GM19324 (cell line): ENCODE measurements around the gene ABCB7.
A peak's percentile ranks its signal among the peaks of the same experiment; 100 is the strongest.
"Not testable (repeated sequence)": the region's sequence is repeated elsewhere in the genome, so short reads cannot be mapped to it uniquely, and the experiment has no call there.

Experiments
- ATAC-seq: cut with Tn5 transposase; IDR thresholded peaks from one replicate; pipeline ENCODE4 v1.9.1; 2021; ENCODE audit warnings: mild to moderate bottlenecking, moderate library complexity; ENCODE audit not compliant: unreplicated experiment, low FRiP score

ABCB7 gene

GRCh38 chrX:75155827-75156525 is at the start of gene ABCB7:
Gene ABCB7 (minus strand): TSS chrX:75156283. CDS start chrX:75156272, 11 bp downstream.
- ATAC-seq = peak; percentile 82

DNA sequence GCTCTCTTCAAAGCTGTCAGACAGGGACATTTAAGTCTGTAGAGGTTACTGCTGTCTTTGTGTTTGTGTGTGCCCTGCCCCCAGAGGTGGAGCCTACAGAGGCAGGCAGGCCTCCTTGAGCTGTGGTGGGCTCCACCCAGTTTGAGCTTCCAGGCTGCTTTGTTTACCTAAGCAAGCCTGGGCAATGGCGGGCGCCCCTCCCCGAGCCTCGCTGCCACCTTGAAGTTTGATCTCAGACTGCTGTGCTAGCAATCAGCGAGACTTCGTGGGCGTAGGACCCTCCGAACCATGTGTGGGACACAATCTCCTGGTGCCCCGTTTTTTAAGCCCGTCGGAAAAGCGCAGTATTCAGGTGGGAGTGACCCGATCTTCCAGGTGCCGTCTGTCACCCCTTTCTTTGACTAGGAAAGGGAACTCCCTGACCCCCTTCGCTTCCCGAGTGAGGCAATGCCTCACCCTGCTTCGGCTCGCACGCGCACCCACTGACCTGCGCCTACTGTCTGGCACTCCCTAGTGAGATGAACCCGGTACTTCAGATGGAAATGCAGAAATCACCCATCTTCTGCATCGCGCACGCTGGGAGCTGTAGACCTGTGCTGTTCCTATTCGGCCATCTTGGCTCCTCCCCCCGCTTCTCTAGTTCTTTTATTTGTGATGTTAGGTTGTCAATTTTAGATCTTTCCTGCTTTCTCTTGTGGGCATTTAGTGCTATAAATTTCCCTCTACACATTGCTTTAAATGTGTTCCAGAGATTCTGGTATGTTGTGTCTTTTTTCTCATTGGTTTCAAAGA is 32.5 kb upstream of the ABCB7 start:
- ATAC-seq = not testable (repeated sequence)

DNA sequence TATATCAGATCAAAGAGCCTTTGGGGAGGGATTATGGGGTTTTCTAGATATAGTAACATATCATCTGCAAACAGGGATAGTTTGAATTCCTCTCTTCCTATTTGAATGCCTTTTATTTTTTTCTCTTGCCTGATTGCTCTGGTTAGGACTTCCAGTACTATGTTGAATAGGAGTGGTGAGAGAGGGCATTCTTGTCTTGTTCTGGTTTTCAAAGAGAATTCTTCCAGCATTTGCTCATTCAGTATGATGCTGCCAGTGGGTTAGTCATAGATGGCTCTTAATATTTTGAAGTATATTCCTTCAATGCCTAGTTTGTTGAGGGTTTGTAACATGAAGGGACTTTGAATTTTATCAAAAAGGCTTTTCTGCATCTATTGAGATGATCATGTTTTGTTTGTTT is 25.6 kb upstream of the ABCB7 start:
- ATAC-seq = no peak

DNA sequence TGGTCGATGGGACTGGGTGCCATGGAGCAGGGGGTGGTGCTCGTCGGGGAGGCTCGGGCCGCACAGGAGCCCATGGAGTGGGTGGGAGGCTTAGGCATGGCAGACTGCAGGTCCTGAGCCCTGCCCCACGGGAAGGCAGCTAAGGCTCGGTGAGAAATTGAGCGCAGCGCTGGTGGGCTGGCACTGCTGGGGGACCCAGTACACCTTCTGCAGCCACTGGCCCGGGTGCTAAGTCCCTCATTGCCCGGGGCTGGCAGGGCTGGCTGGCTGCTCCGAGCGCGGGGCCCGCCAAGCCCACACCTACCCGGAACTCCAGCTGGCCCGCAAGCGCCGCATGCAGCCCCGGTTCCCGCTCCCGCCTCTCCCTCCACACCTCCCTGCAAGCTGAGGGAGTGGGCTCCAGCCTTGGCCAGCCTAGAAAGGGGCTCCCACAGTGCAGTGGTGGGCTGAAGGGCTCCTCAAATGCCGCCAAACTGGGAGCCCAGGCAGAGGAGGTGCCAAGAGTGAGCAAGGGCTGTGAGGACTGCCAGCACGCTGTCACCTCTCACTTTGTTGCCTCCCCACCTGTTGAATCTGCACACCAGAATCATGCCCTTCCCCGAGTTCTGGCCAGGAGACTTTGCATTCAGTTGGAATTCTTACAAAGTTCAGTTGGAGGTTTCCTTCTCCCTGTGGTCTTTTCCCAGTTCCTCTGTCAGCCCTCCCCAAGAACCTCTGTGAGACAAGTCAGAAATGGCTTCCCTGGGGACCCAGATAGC is 23.6 kb upstream of the ABCB7 start:
- ATAC-seq = not testable (repeated sequence)

DNA sequence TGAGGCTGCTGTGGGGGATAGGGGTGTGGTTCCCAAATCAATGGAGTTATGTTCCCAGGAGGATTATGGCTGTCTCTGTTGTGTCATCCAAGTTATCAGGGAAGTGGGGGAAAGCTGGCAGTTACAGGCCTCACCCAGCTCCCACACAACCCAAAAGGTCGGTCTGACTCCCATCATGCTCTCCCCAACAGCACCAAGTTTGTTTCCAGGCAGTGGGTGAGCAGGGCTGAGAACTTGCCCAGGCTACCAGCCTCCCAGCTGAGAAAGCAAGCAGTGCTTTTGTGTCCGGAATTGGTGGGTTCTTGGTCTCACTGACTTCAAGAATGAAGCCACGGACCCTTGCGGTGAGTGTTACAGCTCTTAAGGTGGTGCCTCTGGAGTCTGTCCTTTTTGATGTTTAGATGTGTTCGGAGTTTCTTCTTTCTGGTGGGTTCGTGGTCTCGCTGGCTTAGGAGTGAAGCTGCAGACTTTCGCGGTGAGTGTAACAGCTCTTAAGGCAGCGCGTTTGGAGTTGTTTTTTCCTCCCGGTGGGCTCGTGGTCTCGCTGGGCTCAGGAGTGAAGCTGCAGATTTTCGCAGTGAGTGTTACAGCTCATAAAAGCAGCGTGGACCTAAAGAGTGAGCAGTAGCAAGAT is 16.3 kb upstream of the ABCB7 start:
- ATAC-seq = not testable (repeated sequence)

DNA sequence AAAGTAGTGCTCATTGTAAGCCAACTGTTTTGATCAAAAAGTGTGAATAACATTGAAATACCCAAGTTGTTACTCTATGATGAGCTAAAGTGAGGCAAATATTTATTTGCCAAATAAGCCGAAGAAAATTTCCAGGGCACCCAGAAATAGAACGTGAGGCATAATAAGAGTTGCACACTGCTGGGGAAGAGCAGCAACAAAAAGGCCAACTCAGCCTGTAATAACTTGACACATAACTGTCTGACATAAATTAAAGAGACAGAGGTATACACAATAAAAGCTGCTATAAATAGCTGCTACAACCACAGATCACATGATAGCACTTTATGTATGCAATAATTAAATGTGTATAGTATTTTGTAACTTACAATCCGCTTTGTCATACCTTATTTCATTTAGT is 2.0 kb upstream of the ABCB7 start:
- no peak for ATAC-seq

DNA sequence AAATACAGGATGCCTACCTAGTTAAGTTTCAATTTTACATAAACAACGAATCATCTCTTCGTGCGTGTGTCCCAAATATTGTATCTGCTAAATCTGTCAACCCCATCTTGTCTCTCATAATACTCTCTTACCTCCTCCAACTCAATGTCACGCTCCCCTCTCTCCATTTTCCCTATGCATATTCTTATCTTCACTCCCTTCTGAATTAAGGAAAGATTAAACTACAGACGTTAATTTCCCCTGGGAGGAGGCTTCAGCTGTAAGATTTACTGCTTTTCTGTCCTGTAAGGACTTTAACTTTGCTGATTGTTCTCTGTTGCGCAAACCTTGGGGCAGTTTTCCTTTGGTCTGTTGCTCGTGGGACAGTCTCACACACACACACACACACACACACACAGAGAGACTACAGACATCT is 455 bp upstream of the ABCB7 start:
- ATAC-seq = no peak

DNA sequence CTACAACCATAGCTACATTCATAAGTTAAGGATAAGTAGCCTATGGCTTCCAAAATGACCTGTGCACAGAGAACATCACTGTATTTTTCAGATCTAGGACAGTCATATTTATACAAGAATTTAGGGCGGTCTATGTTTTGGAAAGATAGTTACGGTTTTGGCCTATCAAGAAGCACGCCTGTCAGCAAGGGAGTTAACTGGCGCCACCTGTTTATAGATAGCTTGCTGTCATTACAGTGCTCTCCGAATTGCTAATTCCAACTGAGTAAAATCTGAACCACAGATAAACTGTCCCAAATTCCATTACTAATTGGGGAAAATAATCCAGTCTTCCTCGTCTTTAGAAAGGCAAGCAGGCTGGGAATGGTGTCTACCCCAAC is 646 bp downstream of the ABCB7 start:
- peak; percentile 44 for ATAC-seq

DNA sequence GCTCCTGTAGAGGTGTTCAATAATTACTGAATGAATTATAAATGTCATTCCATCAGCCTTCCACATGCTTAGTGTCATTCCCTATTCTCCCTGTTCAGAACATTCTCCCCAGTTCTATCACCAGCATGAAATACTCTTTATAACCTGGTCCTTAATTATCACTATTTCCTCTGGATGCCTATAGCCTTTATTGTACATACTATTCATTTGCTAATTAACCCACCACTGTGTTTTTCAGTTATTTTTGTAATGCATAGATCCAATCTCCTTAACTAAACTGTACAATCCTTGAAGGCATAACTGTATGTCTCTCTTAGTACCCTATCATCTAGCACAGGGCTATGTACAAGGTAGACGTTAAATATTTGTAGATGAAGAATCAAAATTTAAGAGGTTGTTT is 1.2 kb downstream of the ABCB7 start:
- no peak for ATAC-seq

GRCh38 chrX:75151827-75152592 is 4.1 kb downstream of the ABCB7 start:
- no peak for ATAC-seq

- ATAC-seq = no peak
Observed at GRCh38 chrX:75149654-75150053, 6.4 kb downstream of the ABCB7 start.

DNA sequence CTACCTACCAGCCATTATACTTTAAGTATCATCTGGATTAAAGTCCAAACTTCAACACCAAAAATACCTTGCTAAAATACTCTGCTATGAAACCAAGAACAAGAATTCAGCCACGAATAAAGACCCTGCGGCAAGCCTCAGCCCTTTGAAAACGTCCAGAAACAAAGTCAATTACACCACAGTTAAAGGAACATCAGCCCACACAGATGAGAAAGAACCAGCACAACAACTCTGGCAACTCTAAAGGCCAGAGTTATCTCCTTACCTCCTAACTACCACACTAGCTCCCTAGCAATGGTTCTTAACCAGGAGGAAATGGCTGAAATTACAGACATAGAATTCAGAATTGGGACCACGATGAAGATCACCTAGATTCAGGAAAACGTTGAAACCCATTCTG is 23.4 kb downstream of the ABCB7 start:
- no peak for ATAC-seq

DNA sequence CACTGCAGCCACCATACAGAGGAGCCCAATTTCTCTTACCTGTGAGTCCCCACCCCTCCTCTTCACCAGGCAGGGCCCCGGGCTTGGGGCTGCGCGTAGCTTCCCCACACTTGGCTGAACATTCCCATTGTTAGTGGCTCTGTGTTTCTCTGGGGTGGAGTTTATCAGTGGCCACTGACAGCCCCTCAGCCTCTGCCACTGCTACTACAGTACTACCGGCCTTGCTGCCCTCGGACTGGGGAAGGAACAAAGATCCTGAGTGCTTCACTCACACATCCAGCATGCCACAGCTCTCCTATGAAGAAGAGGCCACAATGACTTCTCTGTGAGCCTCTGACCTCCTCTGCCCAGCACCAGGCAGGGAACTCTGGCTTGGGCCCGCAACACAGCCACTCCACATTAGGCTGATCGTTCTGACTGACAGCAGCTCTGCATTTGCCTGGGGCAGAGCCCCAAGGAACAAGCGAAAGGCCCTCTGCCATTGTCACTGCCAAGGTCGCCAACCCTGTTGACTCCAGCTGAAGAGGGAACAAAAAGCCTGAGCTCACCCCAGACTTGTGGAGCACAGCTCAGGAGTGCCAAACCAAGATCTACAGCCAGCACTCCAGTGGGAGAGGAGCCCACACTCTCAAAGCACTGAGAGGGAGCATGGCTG is 24.0 kb downstream of the ABCB7 start:
- no peak for ATAC-seq

- not testable (repeated sequence) for ATAC-seq
Observed at GRCh38 chrX:75129069-75129468, 27.0 kb downstream of the ABCB7 start.

- no peak for ATAC-seq
Observed at GRCh38 chrX:75118296-75118695, 37.8 kb downstream of the ABCB7 start.

DNA sequence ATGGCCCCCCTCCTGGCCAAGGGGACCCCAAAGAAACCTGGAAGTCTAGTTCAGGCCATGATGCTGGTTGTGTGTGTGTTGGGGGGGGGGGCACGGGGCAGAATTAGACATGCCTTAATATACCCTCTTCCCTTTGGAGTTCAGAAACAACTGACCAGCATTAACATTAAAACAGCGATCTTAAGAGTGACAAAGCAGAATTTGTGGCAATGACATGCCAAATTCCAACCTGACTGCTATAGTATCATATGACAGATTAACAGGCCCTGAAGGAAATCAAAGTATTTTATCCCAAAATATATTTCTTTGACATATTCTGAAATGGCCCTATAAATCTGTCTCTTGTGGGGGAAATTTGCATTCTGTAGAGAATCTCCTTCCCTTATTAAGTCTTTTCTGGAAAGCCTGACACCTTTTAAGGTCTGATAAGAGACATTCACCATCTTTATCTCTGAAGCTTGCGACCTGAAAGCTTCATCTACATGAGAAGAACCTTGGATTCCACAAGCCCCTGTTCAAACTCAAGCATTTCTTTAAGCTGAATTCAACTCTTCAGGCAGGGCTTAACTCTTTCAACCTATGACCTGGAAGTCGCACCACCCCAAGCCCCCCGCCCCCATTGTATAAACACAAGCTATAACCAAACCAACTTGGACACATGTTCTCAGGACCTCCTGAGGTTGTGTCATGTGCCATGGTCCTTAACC is 40.2 kb downstream of the ABCB7 start:
- ATAC-seq = no peak

GRCh38 chrX:75114638-75115037 is 41.4 kb downstream of the ABCB7 start:
- ATAC-seq = no peak

DNA sequence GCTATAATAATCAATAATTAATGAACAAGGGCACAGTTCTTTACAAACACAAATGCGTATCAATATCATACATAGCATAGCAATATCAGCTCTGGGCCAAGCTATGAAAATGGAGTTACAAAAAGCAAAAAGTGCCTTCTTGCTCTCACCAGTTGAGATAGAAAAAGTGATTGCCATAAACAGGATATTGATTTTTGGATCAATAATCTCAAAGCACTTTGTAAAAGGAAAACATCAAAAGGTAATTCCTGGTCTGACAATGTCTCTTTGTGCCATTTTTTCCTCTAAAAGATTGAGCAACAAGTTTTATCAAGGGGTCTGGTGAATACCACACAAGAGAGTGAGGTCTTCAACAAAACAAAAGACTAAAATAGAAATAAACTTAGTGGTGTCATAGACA is 42.4 kb downstream of the ABCB7 start:
- ATAC-seq = no peak
